Measurements from ENCODE around the gene COASY.

DNA sequence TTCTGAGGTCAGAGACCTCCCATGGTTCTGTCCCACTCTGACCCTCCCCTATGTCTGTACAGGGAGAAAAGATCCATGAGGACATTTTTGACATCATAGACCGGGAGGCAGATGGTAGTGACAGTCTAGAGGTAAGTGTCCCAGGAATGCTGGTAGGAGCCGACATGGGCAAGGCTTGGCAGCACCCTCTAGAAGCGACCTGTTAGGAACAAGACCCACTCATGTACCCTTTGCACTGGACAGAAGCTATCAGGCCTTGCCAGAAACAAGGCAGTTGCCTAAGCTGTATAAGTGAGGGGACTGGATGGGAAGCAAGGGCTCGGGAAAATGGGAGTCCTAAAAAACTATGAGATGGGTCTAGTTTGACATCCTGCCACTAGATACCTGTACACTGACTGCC lies 50.1 kb downstream of the COASY start:
- TF ChIP-seq PPARA (CRISPR knock-in tag; IDR thresholded peaks at IDR 0.05; ENCODE audit: borderline replicate concordance) (no peak), TCF4 (CRISPR knock-in tag; IDR thresholded peaks at IDR 0.05; ENCODE audit: borderline replicate concordance) (no peak)

Data from SK-N-SH treated with all-trans-retinoic acid at 6 μM for 48 hours (cell line).